WTC11 (cell line): Measurements from ENCODE around the gene KRT1. TPM values are rescaled to one million over a fixed set of nuclear protein-coding genes. Genes with fewer than 3 reads are reported as not detected.

Source experiments
- ATAC-seq: fragments of 200-7000 bp; cut with Tn5 transposase; 2 replicates; pipeline ENCODE4 v1.10.0; 2021; ENCODE audit warnings: mild to moderate bottlenecking, moderate library complexity
- CTCF ChIA-PET: fragments of 300-600 bp; sonication (Branson Sonifier 250); formaldehyde crosslinking; loops from one replicate; lab custom pipeline; 2021; ENCODE audit warnings: antibody characterized with exemption; lab: Charles Lee
- POLR2A ChIA-PET: fragments of 350-600 bp; sonication (Branson Sonifier 250); formaldehyde crosslinking; loops from one replicate; lab custom pipeline; 2021; ENCODE audit warnings: antibody characterized with exemption; lab: Charles Lee
- DNase-seq: peaks from one replicate; pipeline ENCODE4 v3.0.0; 2021; ENCODE audit warnings: low spot score
- H3K27ac Mint-ChIP-seq: 2 replicates; pipeline ENCODE4 v1.8.0; 2021; ENCODE audit warnings: mixed read lengths
- H3K27me3 Mint-ChIP-seq: 2 replicates; pipeline ENCODE4 v1.8.0; 2021; ENCODE audit warnings: low read depth, mild to moderate bottlenecking, moderate library complexity, mixed read lengths
- H3K36me3 Mint-ChIP-seq: 2 replicates; pipeline ENCODE4 v1.8.0; 2021; ENCODE audit warnings: mixed read lengths
- H3K4me1 Mint-ChIP-seq: 2 replicates; pipeline ENCODE4 v1.8.0; 2022; ENCODE audit warnings: mixed read lengths
- H3K4me3 Mint-ChIP-seq: 2 replicates; pipeline ENCODE4 v1.8.0; 2021; ENCODE audit warnings: mild to moderate bottlenecking, moderate library complexity, mixed read lengths
- H3K9me3 Mint-ChIP-seq: 2 replicates; pipeline ENCODE4 v1.8.0; 2021; ENCODE audit warnings: mixed read lengths
- ARID4B ChIP-seq: sonication (generic); formaldehyde crosslinking; IDR thresholded peaks from 2 replicates; pipeline ENCODE4 v1.8.0; 2023; ENCODE audit warnings: missing genetic modification reagents, mild to moderate bottlenecking, borderline replicate concordance
- ATF1 ChIP-seq: sonication (generic); formaldehyde crosslinking; IDR thresholded peaks from 2 replicates; pipeline ENCODE4 v1.8.1; 2023; ENCODE audit warnings: mild to moderate bottlenecking, moderate library complexity, missing genetic modification reagents
- E2F5 ChIP-seq: sonication (generic); formaldehyde crosslinking; IDR thresholded peaks from 2 replicates; pipeline ENCODE4 v1.8.1; 2022; ENCODE audit warnings: mild to moderate bottlenecking, moderate library complexity, missing genetic modification reagents
- ELF4 ChIP-seq: sonication (generic); formaldehyde crosslinking; IDR thresholded peaks from 2 replicates; pipeline ENCODE4 v1.8.1; 2022; ENCODE audit warnings: low read depth, mild to moderate bottlenecking, moderate library complexity, missing genetic modification reagents
- EMX1 ChIP-seq: fragments of 250-450 bp; sonication (Bioruptor Pico); IDR thresholded peaks from 2 replicates; pipeline ENCODE4 v1.8.0; 2021; ENCODE audit warnings: mild to moderate bottlenecking
- FOXK1 ChIP-seq: sonication (generic); formaldehyde crosslinking; IDR thresholded peaks from 2 replicates; pipeline ENCODE4 v1.8.0; 2022; ENCODE audit warnings: mild to moderate bottlenecking, moderate library complexity, missing genetic modification reagents
- FOXP1 ChIP-seq: sonication (generic); formaldehyde crosslinking; IDR thresholded peaks from 2 replicates; pipeline ENCODE4 v1.8.0; 2022; ENCODE audit warnings: missing genetic modification reagents, mild to moderate bottlenecking, moderate library complexity, borderline replicate concordance
- FOXP4 ChIP-seq: sonication (generic); formaldehyde crosslinking; IDR thresholded peaks from 2 replicates; pipeline ENCODE4 v1.8.0; 2022; ENCODE audit warnings: mild to moderate bottlenecking, missing genetic modification reagents
- HMGXB4 ChIP-seq: sonication (generic); formaldehyde crosslinking; IDR thresholded peaks from 2 replicates; pipeline ENCODE4 v1.8.1; 2023; ENCODE audit warnings: mild to moderate bottlenecking, moderate library complexity, missing genetic modification reagents
- IRF1 ChIP-seq: sonication (generic); formaldehyde crosslinking; IDR thresholded peaks from 2 replicates; pipeline ENCODE4 v1.8.0; 2023; ENCODE audit warnings: missing genetic modification reagents
- KAT7 ChIP-seq: sonication (generic); formaldehyde crosslinking; IDR thresholded peaks from 2 replicates; pipeline ENCODE4 v1.8.1; 2023; ENCODE audit warnings: missing genetic modification reagents, mild to moderate bottlenecking, borderline replicate concordance
- MYBL2 ChIP-seq: sonication (generic); formaldehyde crosslinking; IDR thresholded peaks from 2 replicates; pipeline ENCODE4 v1.8.1; 2023; ENCODE audit warnings: mild to moderate bottlenecking, moderate library complexity, missing genetic modification reagents
- NR3C1 ChIP-seq: sonication (generic); formaldehyde crosslinking; conservative IDR thresholded peaks from 2 replicates; pipeline ENCODE4 v1.8.1; 2023; ENCODE audit warnings: low read depth, mild to moderate bottlenecking, missing genetic modification reagents
- OVOL2 ChIP-seq: fragments of 250-450 bp; sonication (Bioruptor Pico); IDR thresholded peaks from 2 replicates; pipeline ENCODE4 v1.9.0; 2021; ENCODE audit warnings: mild to moderate bottlenecking, borderline replicate concordance
- RELA ChIP-seq: sonication (generic); formaldehyde crosslinking; IDR thresholded peaks from 2 replicates; pipeline ENCODE4 v1.8.1; 2022; ENCODE audit warnings: missing genetic modification reagents, mild to moderate bottlenecking, borderline replicate concordance
- SMAD3 ChIP-seq: sonication (generic); formaldehyde crosslinking; IDR thresholded peaks from 2 replicates; pipeline ENCODE4 v1.8.0; 2022; ENCODE audit warnings: missing genetic modification reagents, mild to moderate bottlenecking, borderline replicate concordance
- TEAD1 ChIP-seq: sonication (generic); formaldehyde crosslinking; IDR thresholded peaks from 2 replicates; pipeline ENCODE4 v1.8.0; 2022; ENCODE audit warnings: mild to moderate bottlenecking, missing genetic modification reagents
- TP53 ChIP-seq: sonication (generic); formaldehyde crosslinking; IDR thresholded peaks from 2 replicates; pipeline ENCODE4 v1.8.1; 2023; ENCODE audit warnings: mild to moderate bottlenecking, missing genetic modification reagents
- ZNF317 ChIP-seq: sonication (generic); formaldehyde crosslinking; IDR thresholded peaks from 2 replicates; pipeline ENCODE4 v1.8.1; 2023; ENCODE audit warnings: low read depth, mild to moderate bottlenecking, moderate library complexity, missing genetic modification reagents, borderline replicate concordance
- total RNA-seq: library from RNA; stranded (reverse); gene quantifications from 3 replicates; pipeline ENCODE4 v1.2.3, GENCODE V29; 2021
- TF ChIP-seq, protein P1 (sequence below): fragments of 250-450 bp; sonication (Bioruptor Pico); IDR thresholded peaks from 2 replicates; pipeline ENCODE4 v1.8.0; 2021; ENCODE audit warnings: mild to moderate bottlenecking
- TF ChIP-seq, protein P2 (sequence below): sonication (generic); formaldehyde crosslinking; IDR thresholded peaks from 2 replicates; pipeline ENCODE4 v1.8.1; 2022; ENCODE audit warnings: mild to moderate bottlenecking, missing genetic modification reagents, moderate library complexity, borderline replicate concordance

Gene KRT1
- total RNA-seq, 1 experiment from 2014 or later, result not detected

GRCh38 chr12:52679875-52680274 is 332 bp downstream of the KRT1 start:
- Mint-ChIP-seq H3K27me3 (peaks cover 10% of the 10 kb centered on the region; the same call in 1 of the 2 replicates), H3K4me1 (peaks cover 4% of the 10 kb centered on the region; the same call in 1 of the 2 replicates), H3K9me3 (no peaks in the 10 kb centered on the region), H3K4me3 (no peak overlapping the region), H3K36me3 (no peaks in the 10 kb centered on the region), H3K27ac (no peak overlapping the region)
- no peak for ATAC-seq
- DNase-seq, result no peak
- TF ChIP-seq NR3C1 (CRISPR knock-in tag), result no peak
- no peak for TF ChIP-seq RELA (CRISPR knock-in tag)
- TF ChIP-seq ZNF317, result no peak
- no peak for TF ChIP-seq EMX1 (CRISPR knock-in tag)
- no peak for TF ChIP-seq IRF1 (CRISPR knock-in tag)
- no peak for TF ChIP-seq SMAD3
- TF ChIP-seq FOXP4 (CRISPR knock-in tag), result no peak
- ChIA-PET POLR2A (no interaction called here), CTCF (no interaction called here)

- ChIA-PET POLR2A (no interaction called here), CTCF (no interaction called here)
- DNase-seq (no peak), ATAC-seq (no peak)
- Mint-ChIP-seq H3K4me1 (no peaks in the 10 kb centered on the region), H3K27ac (no peak overlapping the region), H3K36me3 (no peaks in the 10 kb centered on the region), H3K4me3 (no peak overlapping the region), H3K9me3 (no peaks in the 10 kb centered on the region), H3K27me3 (peaks cover 6% of the 10 kb centered on the region; the same call in 1 of the 2 replicates)
- TF ChIP-seq ATF1 (CRISPR knock-in tag), result no peak
- no peak for TF ChIP-seq E2F5
- TF ChIP-seq HMGXB4 (CRISPR knock-in tag), result no peak
- TF ChIP-seq, protein P1, sequence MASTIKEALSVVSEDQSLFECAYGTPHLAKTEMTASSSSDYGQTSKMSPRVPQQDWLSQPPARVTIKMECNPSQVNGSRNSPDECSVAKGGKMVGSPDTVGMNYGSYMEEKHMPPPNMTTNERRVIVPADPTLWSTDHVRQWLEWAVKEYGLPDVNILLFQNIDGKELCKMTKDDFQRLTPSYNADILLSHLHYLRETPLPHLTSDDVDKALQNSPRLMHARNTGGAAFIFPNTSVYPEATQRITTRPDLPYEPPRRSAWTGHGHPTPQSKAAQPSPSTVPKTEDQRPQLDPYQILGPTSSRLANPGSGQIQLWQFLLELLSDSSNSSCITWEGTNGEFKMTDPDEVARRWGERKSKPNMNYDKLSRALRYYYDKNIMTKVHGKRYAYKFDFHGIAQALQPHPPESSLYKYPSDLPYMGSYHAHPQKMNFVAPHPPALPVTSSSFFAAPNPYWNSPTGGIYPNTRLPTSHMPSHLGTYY (CRISPR knock-in tag), result no peak
- TF ChIP-seq MYBL2 (CRISPR knock-in tag), result no peak
- TF ChIP-seq EMX1 (CRISPR knock-in tag), result no peak
- TF ChIP-seq OVOL2, result no peak
- TF ChIP-seq TP53, result no peak
Observed at GRCh38 chr12:52677671-52678070, 2.5 kb downstream of the KRT1 start.

DNA sequence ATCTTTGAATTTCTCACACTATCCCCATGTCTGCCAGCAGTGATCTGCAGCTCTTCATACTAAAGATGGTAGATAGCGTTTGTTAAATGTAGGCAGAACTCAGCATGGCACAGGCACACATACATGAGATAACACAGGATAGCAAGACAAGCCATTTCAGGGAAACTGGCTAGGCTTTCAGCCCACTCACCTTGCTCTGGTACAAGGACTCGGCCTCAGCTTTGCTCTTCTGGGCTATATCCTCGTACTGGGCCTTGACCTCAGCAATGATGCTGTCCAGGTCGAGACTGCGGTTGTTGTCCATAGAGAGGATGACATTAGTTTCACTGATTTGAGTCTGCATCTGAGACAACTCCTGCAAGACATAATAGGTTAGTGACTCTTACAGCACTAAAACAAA is 3.1 kb downstream of the KRT1 start:
- H3K27ac Mint-ChIP-seq, result no peak overlapping the region
- POLR2A ChIA-PET, result no interaction called here
- H3K4me1 Mint-ChIP-seq, result no peaks in the 10 kb centered on the region
- no peaks in the 10 kb centered on the region for H3K36me3 Mint-ChIP-seq
- TF ChIP-seq FOXP1 (CRISPR knock-in tag), result no peak
- no peak for TF ChIP-seq TEAD1 (CRISPR knock-in tag)
- no peak for TF ChIP-seq ELF4 (CRISPR knock-in tag)
- TF ChIP-seq, protein P2, sequence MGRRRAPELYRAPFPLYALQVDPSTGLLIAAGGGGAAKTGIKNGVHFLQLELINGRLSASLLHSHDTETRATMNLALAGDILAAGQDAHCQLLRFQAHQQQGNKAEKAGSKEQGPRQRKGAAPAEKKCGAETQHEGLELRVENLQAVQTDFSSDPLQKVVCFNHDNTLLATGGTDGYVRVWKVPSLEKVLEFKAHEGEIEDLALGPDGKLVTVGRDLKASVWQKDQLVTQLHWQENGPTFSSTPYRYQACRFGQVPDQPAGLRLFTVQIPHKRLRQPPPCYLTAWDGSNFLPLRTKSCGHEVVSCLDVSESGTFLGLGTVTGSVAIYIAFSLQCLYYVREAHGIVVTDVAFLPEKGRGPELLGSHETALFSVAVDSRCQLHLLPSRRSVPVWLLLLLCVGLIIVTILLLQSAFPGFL (CRISPR knock-in tag), result no peak
- no peak for TF ChIP-seq FOXK1 (CRISPR knock-in tag)
- TF ChIP-seq KAT7 (CRISPR knock-in tag), result no peak
- TF ChIP-seq ARID4B (CRISPR knock-in tag), result no peak
- CTCF ChIA-PET, result interaction anchor here (2.8 kb wide), 1 partner anchor 193 kb away, joined by 11 read pairs; no protein-coding TSS in a partner anchor
- no peaks in the 10 kb centered on the region for H3K9me3 Mint-ChIP-seq
- peaks cover 6% of the 10 kb centered on the region; the same call in 1 of the 2 replicates for H3K27me3 Mint-ChIP-seq
- DNase-seq (no peak), ATAC-seq (no peak)
- H3K4me3 Mint-ChIP-seq, result no peak overlapping the region
